Measurements from ENCODE around the gene WDR91. TPM values are rescaled to one million over a fixed set of nuclear protein-coding genes. Genes with fewer than 3 reads are reported as not detected.
"Not testable (repeated sequence)": the region's sequence is repeated elsewhere in the genome, so short reads cannot be mapped to it uniquely, and the experiment has no call there.

WDR91 gene
- total RNA-seq, 1 donor from 2014 or later, result 5.5 TPM

- H3K36me3 Mint-ChIP-seq (ENCODE audit: low read depth, unreplicated experiment), result peaks cover 15% of the 10 kb centered on the region
- Histone ChIP-seq H3K4me2 (ENCODE audit: low read length) (no peak overlapping the region), H2AFZ (ENCODE audit: low read depth, low read length) (no peak overlapping the region), H3K9ac (ENCODE audit: low read length) (no peak overlapping the region), H3K36me3 (ENCODE audit: insufficient read depth, low read length) (peaks cover 3% of the 10 kb centered on the region), H4K20me1 (ENCODE audit: insufficient read depth, low read length) (no peaks in the 10 kb centered on the region), H3K4me3 (ENCODE audit: insufficient read depth, low read depth, low read length) (no peak overlapping the region), H3K9me3 (ENCODE audit: insufficient read depth, low read depth, low read length) (peaks cover 24% of the 10 kb centered on the region), H3K27ac (ENCODE audit: low read depth, low read length) (no peak overlapping the region), H3K27me3 (ENCODE audit: insufficient read depth, low read length) (no peaks in the 10 kb centered on the region), H3K79me2 (ENCODE audit: insufficient read depth, low read length) (no peaks in the 10 kb centered on the region), H3K4me1 (ENCODE audit: insufficient read depth, low read length) (no peaks in the 10 kb centered on the region)
- peak overlapping the region; percentile 72 for H3K27ac Mint-ChIP-seq (ENCODE audit: unreplicated experiment)
- FAIRE-seq, result no peak
- no peaks in the 10 kb centered on the region for H3K27me3 Mint-ChIP-seq (ENCODE audit: low read depth, unreplicated experiment)
- H3K4me3 Mint-ChIP-seq (ENCODE audit: unreplicated experiment), result no peak overlapping the region
- H3K9me3 Mint-ChIP-seq (ENCODE audit: unreplicated experiment), result peaks cover 23% of the 10 kb centered on the region
- DNase-seq (ENCODE audit: low read depth), result no peak
- no peak for TF ChIP-seq CTCF (IDR thresholded peaks at IDR 0.05; ENCODE audit: insufficient read depth, low read depth, low read length)
- no peak for TF ChIP-seq EZH2 (IDR thresholded peaks at IDR 0.05; ENCODE audit: insufficient read depth, low read length)
- peaks cover 6% of the 10 kb centered on the region for H3K4me1 Mint-ChIP-seq (ENCODE audit: low read depth, unreplicated experiment)
Measured at GRCh38 chr7:135177028-135177696, 34.2 kb downstream of the WDR91 start.

- H3K27ac ChIP-seq (ENCODE audit: low read depth, low read length), result no peak overlapping the region
- H3K9me3 ChIP-seq (ENCODE audit: insufficient read depth, low read depth, low read length), result peaks cover 13% of the 10 kb centered on the region
- Mint-ChIP-seq H3K27ac (ENCODE audit: unreplicated experiment) (no peak overlapping the region), H3K9me3 (ENCODE audit: unreplicated experiment) (peaks cover 13% of the 10 kb centered on the region), H3K4me1 (ENCODE audit: low read depth, unreplicated experiment) (peaks cover 9% of the 10 kb centered on the region), H3K36me3 (ENCODE audit: low read depth, unreplicated experiment) (peaks cover 5% of the 10 kb centered on the region), H3K4me3 (ENCODE audit: unreplicated experiment) (no peak overlapping the region), H3K27me3 (ENCODE audit: low read depth, unreplicated experiment) (no peaks in the 10 kb centered on the region)
- no peaks in the 10 kb centered on the region for H3K27me3 ChIP-seq (ENCODE audit: insufficient read depth, low read length)
- no peak overlapping the region for H3K9ac ChIP-seq (ENCODE audit: low read length)
- no peak overlapping the region for H2AFZ ChIP-seq (ENCODE audit: low read depth, low read length)
- no peaks in the 10 kb centered on the region for H3K4me1 ChIP-seq (ENCODE audit: insufficient read depth, low read length)
- H4K20me1 ChIP-seq (ENCODE audit: insufficient read depth, low read length), result no peaks in the 10 kb centered on the region
- no peaks in the 10 kb centered on the region for H3K79me2 ChIP-seq (ENCODE audit: insufficient read depth, low read length)
- no peak overlapping the region for H3K4me2 ChIP-seq (ENCODE audit: low read length)
- FAIRE-seq (no peak), DNase-seq (ENCODE audit: low read depth) (no peak)
- TF ChIP-seq EZH2 (IDR thresholded peaks at IDR 0.05; ENCODE audit: insufficient read depth, low read length), result no peak
- no peak for TF ChIP-seq CTCF (IDR thresholded peaks at IDR 0.05; ENCODE audit: insufficient read depth, low read depth, low read length)
- H3K4me3 ChIP-seq (ENCODE audit: insufficient read depth, low read depth, low read length), result no peak overlapping the region
- H3K36me3 ChIP-seq (ENCODE audit: insufficient read depth, low read length), result no peaks in the 10 kb centered on the region
Measured at GRCh38 chr7:135175931-135176330, 35.4 kb downstream of the WDR91 start.

DNA sequence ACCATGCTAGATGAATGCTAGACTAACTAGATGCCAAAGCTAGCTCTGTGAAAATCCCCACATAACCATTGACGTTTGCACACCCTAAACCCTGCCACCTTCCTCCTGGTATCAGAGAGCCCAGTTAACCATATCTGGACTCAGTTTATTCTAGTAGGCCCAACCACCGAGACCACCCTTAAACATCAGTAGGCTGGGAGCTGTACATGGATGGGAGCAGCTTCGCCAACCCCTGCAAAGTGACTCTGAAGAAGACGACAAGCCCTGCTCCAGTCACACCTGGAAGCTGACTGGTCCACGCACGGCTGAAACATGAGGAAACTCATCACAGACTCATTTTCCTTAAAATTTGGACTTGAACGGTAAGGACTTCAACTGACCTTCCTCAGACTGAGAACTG lies 36.4 kb downstream of the WDR91 start:
- TF ChIP-seq EZH2 (IDR thresholded peaks at IDR 0.05; ENCODE audit: insufficient read depth, low read length) (no peak), CTCF (IDR thresholded peaks at IDR 0.05; ENCODE audit: insufficient read depth, low read depth, low read length) (no peak)
- no peak overlapping the region for H3K4me3 ChIP-seq (ENCODE audit: insufficient read depth, low read depth, low read length)
- no peaks in the 10 kb centered on the region for H3K27me3 ChIP-seq (ENCODE audit: insufficient read depth, low read length)
- no peaks in the 10 kb centered on the region for H3K4me1 ChIP-seq (ENCODE audit: insufficient read depth, low read length)
- peaks cover 4% of the 10 kb centered on the region for H3K9me3 ChIP-seq (ENCODE audit: insufficient read depth, low read depth, low read length)
- peaks cover 3% of the 10 kb centered on the region for H3K36me3 Mint-ChIP-seq (ENCODE audit: low read depth, unreplicated experiment)
- H3K27me3 Mint-ChIP-seq (ENCODE audit: low read depth, unreplicated experiment), result no peaks in the 10 kb centered on the region
- H3K27ac Mint-ChIP-seq (ENCODE audit: unreplicated experiment), result no peak overlapping the region
- H3K79me2 ChIP-seq (ENCODE audit: insufficient read depth, low read length), result peaks cover 1% of the 10 kb centered on the region
- H3K4me1 Mint-ChIP-seq (ENCODE audit: low read depth, unreplicated experiment), result peaks cover 9% of the 10 kb centered on the region
- no peak overlapping the region for H3K4me3 Mint-ChIP-seq (ENCODE audit: unreplicated experiment)
- no peak overlapping the region for H2AFZ ChIP-seq (ENCODE audit: low read depth, low read length)
- no peak for FAIRE-seq
- H3K36me3 ChIP-seq (ENCODE audit: insufficient read depth, low read length), result no peaks in the 10 kb centered on the region
- H3K4me2 ChIP-seq (ENCODE audit: low read length), result no peak overlapping the region
- no peak overlapping the region for H3K27ac ChIP-seq (ENCODE audit: low read depth, low read length)
- H3K9me3 Mint-ChIP-seq (ENCODE audit: unreplicated experiment), result peaks cover 9% of the 10 kb centered on the region
- H3K9ac ChIP-seq (ENCODE audit: low read length), result no peak overlapping the region
- no peak for DNase-seq (ENCODE audit: low read depth)
- no peaks in the 10 kb centered on the region for H4K20me1 ChIP-seq (ENCODE audit: insufficient read depth, low read length)

DNA sequence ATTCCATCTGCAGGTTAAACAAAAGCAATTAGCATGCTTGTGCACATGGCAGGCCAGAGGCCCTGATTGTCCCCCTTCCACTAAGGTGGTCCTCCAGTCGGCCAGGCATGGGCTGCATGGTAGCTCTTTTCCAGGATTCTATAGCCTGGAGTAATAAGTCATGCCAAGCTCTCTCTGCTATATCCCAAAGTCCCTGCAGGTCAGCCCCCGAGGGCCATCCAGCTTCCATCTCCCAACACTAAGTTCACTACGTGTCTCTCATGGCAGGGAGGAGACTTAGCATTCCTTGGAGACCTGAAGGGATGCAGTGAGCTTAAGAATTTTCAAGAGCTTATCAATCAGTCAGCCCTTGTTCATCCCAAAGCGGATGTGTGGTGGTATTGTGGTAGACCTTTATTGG lies 37.4 kb downstream of the WDR91 start:
- not testable (repeated sequence) for H3K27me3 ChIP-seq (ENCODE audit: insufficient read depth, low read length); H3K4me3 Mint-ChIP-seq (ENCODE audit: unreplicated experiment); H3K9me3 Mint-ChIP-seq (ENCODE audit: unreplicated experiment)

More for the DNA sequence above, 37.4 kb downstream of the WDR91 start:
- H3K4me3 ChIP-seq (ENCODE audit: insufficient read depth, low read depth, low read length); H3K36me3 ChIP-seq (ENCODE audit: insufficient read depth, low read length); H3K36me3 Mint-ChIP-seq (ENCODE audit: low read depth, unreplicated experiment); H4K20me1 ChIP-seq (ENCODE audit: insufficient read depth, low read length); H2AFZ ChIP-seq (ENCODE audit: low read depth, low read length); H3K4me2 ChIP-seq (ENCODE audit: low read length); H3K27ac ChIP-seq (ENCODE audit: low read depth, low read length); H3K27me3 Mint-ChIP-seq (ENCODE audit: low read depth, unreplicated experiment); H3K9ac ChIP-seq (ENCODE audit: low read length); DNase-seq (ENCODE audit: low read depth); H3K9me3 ChIP-seq (ENCODE audit: insufficient read depth, low read depth, low read length); H3K27ac Mint-ChIP-seq (ENCODE audit: unreplicated experiment); FAIRE-seq: not testable (repeated sequence)
- Histone ChIP-seq H3K4me1 (ENCODE audit: insufficient read depth, low read length) (peaks cover 10% of the 10 kb centered on the region), H3K79me2 (ENCODE audit: insufficient read depth, low read length) (peaks cover 11% of the 10 kb centered on the region)
- H3K4me1 Mint-ChIP-seq (ENCODE audit: low read depth, unreplicated experiment), result peaks cover 18% of the 10 kb centered on the region

Measured in astrocyte (in vitro differentiated cells and primary cell).